ENCODE data around the gene DUS1L. TPM values are rescaled to one million over a fixed set of nuclear protein-coding genes. Genes with fewer than 3 reads are reported as not detected.
A peak's percentile ranks its signal among the peaks of the same experiment; 100 is the strongest.

The DUS1L gene
- total RNA-seq, 5 donors from 2014 or later (not counting 1 experiment from before 2014, with no cell fraction given): 137 to 186 (median 177) TPM

- no peak overlapping the region for H3K27ac ChIP-seq (ENCODE audit: low read length)
- H3K4me1 ChIP-seq (ENCODE audit: control insufficient read depth in 1 of 2, extremely low read depth in 1 of 2, insufficient read depth in 2 of 2, low read length in 2 of 2): peaks cover 10 to 28% of the 10 kb centered on the region in 2 experiments
- under 1% methylated on average over 36 of the region's 36 CpGs for WGBS (ENCODE audit: insufficient coverage)
- Mint-ChIP-seq H3K4me1 (peaks cover 4 to 13% (median 10%) of the 10 kb centered on the region in 3 donors), H3K36me3 (peaks cover 4% of the 10 kb centered on the region), H3K27me3 (no peaks in the 10 kb centered on the region), H3K27ac (no peak overlapping the region), H3K4me3 (peak overlapping the region; percentile 50 to 59 (median 55)), H3K9me3 (no peaks in the 10 kb centered on the region)
- peak in 2 of 35 experiments; percentile 22 to 26 for DNase-seq
- no peaks in the 10 kb centered on the region for H3K27me3 ChIP-seq (replicated peaks in 1 of 2; ENCODE audit: control insufficient read depth in 2 of 2, extremely low read depth in 1 of 2, insufficient read depth in 2 of 2, low read length in 1 of 2)
- no peaks in the 10 kb centered on the region for H3K9me3 ChIP-seq
- CTCF ChIA-PET: interaction anchor here in 1 of 2 donors (0.7 to 1.0 kb wide), 2 partner anchors 70 to 71 kb away, joined by 3 to 4 read pairs; no protein-coding TSS in a partner anchor
- H3K36me3 ChIP-seq (ENCODE audit: control insufficient read depth in 2 of 2, extremely low read depth in 1 of 2, insufficient read depth in 1 of 2, low read length in 1 of 2): peaks cover 22 to 27% of the 10 kb centered on the region in 2 donors
- peak in 1 of 4 experiments; percentile 2 for ATAC-seq (replicated peaks in 1 of 4)
- POLR2A ChIA-PET: no interaction called here
- H3K4me3 ChIP-seq (ENCODE audit: control insufficient read depth in 1 of 2, extremely low read depth in 1 of 2, low read length in 1 of 2): peak overlapping the region; percentile 45 to 57
Observed at GRCh38 chr17:82097919-82098168, 32.2 kb upstream of the DUS1L start.

- H3K4me1 Mint-ChIP-seq: peaks cover 4 to 13% (median 10%) of the 10 kb centered on the region in 3 donors
- H3K27me3 ChIP-seq (replicated peaks in 1 of 2; ENCODE audit: control insufficient read depth in 2 of 2, extremely low read depth in 1 of 2, insufficient read depth in 2 of 2, low read length in 1 of 2): no peaks in the 10 kb centered on the region
- no peaks in the 10 kb centered on the region for H3K9me3 Mint-ChIP-seq
- DNase-seq: peak in 5 of 35 experiments; percentile 15 to 40 (median 25)
- under 1% methylated on average over 70 of the region's 77 CpGs for WGBS (ENCODE audit: insufficient coverage)
- peak overlapping the region; percentile 45 to 57 for H3K4me3 ChIP-seq (ENCODE audit: control insufficient read depth in 1 of 2, extremely low read depth in 1 of 2, low read length in 1 of 2)
- ATAC-seq (replicated peaks in 1 of 4): peak in 2 of 4 experiments; percentile 3 to 4
- H3K36me3 Mint-ChIP-seq: peaks cover 4% of the 10 kb centered on the region
- H3K4me1 ChIP-seq (ENCODE audit: control insufficient read depth in 1 of 2, extremely low read depth in 1 of 2, insufficient read depth in 2 of 2, low read length in 2 of 2): peaks cover 10 to 28% of the 10 kb centered on the region in 2 experiments
- H3K9me3 ChIP-seq: no peaks in the 10 kb centered on the region
- peak overlapping the region; percentile 7 for H3K27ac ChIP-seq (ENCODE audit: low read length)
- H3K27ac Mint-ChIP-seq: no peak overlapping the region
- H3K36me3 ChIP-seq (ENCODE audit: control insufficient read depth in 2 of 2, extremely low read depth in 1 of 2, insufficient read depth in 1 of 2, low read length in 1 of 2): peaks cover 22 to 31% of the 10 kb centered on the region in 2 donors
- H3K4me3 Mint-ChIP-seq: peak overlapping the region; percentile 58 to 67 (median 64)
- H3K27me3 Mint-ChIP-seq: no peaks in the 10 kb centered on the region
- ChIA-PET CTCF (interaction anchor here in 1 of 2 donors (0.7 to 1.0 kb wide), 2 partner anchors 69 to 71 kb away, joined by 3 to 4 read pairs; no protein-coding TSS in a partner anchor), POLR2A (no interaction called here)
Observed at GRCh38 chr17:82097184-82097918, 31.7 kb upstream of the DUS1L start.

- peak overlapping the region; percentile 45 to 57 for H3K4me3 ChIP-seq (ENCODE audit: control insufficient read depth in 1 of 2, extremely low read depth in 1 of 2, low read length in 1 of 2)
- 76% methylated on average over 4 of the region's 8 CpGs for WGBS (ENCODE audit: insufficient coverage)
- peaks cover 25 to 37% of the 10 kb centered on the region in 2 donors for H3K36me3 ChIP-seq (ENCODE audit: control insufficient read depth in 2 of 2, extremely low read depth in 1 of 2, insufficient read depth in 1 of 2, low read length in 1 of 2)
- ATAC-seq (replicated peaks in 1 of 4) (no peak), DNase-seq (peak in 1 of 35 experiments; percentile 18)
- H3K4me1 ChIP-seq (ENCODE audit: control insufficient read depth in 1 of 2, extremely low read depth in 1 of 2, insufficient read depth in 2 of 2, low read length in 2 of 2): peaks cover 10 to 28% of the 10 kb centered on the region in 2 experiments
- no peaks in the 10 kb centered on the region for H3K9me3 Mint-ChIP-seq
- H3K36me3 Mint-ChIP-seq: peaks cover 4% of the 10 kb centered on the region
- no peaks in the 10 kb centered on the region for H3K9me3 ChIP-seq
- H3K4me1 Mint-ChIP-seq: peaks cover 4 to 13% (median 10%) of the 10 kb centered on the region in 3 donors
- ChIA-PET CTCF (no interaction called here), POLR2A (no interaction called here)
- no peak overlapping the region for H3K27ac Mint-ChIP-seq
- H3K27ac ChIP-seq (ENCODE audit: low read length): peak overlapping the region; percentile 7
- no peaks in the 10 kb centered on the region for H3K27me3 ChIP-seq (replicated peaks in 1 of 2; ENCODE audit: control insufficient read depth in 2 of 2, extremely low read depth in 1 of 2, insufficient read depth in 2 of 2, low read length in 1 of 2)
- peak overlapping the region; percentile 58 to 67 (median 64) for H3K4me3 Mint-ChIP-seq
- no peaks in the 10 kb centered on the region for H3K27me3 Mint-ChIP-seq
Observed at GRCh38 chr17:82096709-82097183, 31.1 kb upstream of the DUS1L start.

GRCh38 chr17:82095777-82096708 lies 30.4 kb upstream of the DUS1L start:
- DNase-seq (no peak), ATAC-seq (replicated peaks in 1 of 4) (no peak)
- Histone ChIP-seq H3K9me3 (no peaks in the 10 kb centered on the region), H3K4me3 (ENCODE audit: control insufficient read depth in 1 of 2, extremely low read depth in 1 of 2, low read length in 1 of 2) (no peak overlapping the region), H3K27ac (ENCODE audit: low read length) (no peak overlapping the region), H3K36me3 (ENCODE audit: control insufficient read depth in 2 of 2, extremely low read depth in 1 of 2, insufficient read depth in 1 of 2, low read length in 1 of 2) (peaks cover 26 to 42% of the 10 kb centered on the region in 2 donors), H3K27me3 (replicated peaks in 1 of 2; ENCODE audit: control insufficient read depth in 2 of 2, extremely low read depth in 1 of 2, insufficient read depth in 2 of 2, low read length in 1 of 2) (no peaks in the 10 kb centered on the region), H3K4me1 (ENCODE audit: control insufficient read depth in 1 of 2, extremely low read depth in 1 of 2, insufficient read depth in 2 of 2, low read length in 2 of 2) (peaks cover 10 to 28% of the 10 kb centered on the region in 2 experiments)
- Mint-ChIP-seq H3K4me3 (peak overlapping the region; percentile 56 to 67 (median 61)), H3K36me3 (peaks cover 4% of the 10 kb centered on the region), H3K4me1 (peaks cover 4 to 13% (median 10%) of the 10 kb centered on the region in 3 donors), H3K9me3 (no peaks in the 10 kb centered on the region), H3K27ac (no peak overlapping the region), H3K27me3 (no peaks in the 10 kb centered on the region)
- WGBS (ENCODE audit: insufficient coverage): 96% methylated on average over 34 of the region's 35 CpGs
- CTCF ChIA-PET: no interaction called here
- POLR2A ChIA-PET: interaction anchor here in 1 of 2 donors (0.6 to 0.7 kb wide), 3 partner anchors 18 to 63 kb away, joined by 3 to 4 read pairs (median 4); no protein-coding TSS in a partner anchor

GRCh38 chr17:82094931-82095776 lies 29.6 kb upstream of the DUS1L start:
- no peak overlapping the region for H3K4me3 ChIP-seq (ENCODE audit: control insufficient read depth in 1 of 2, extremely low read depth in 1 of 2, low read length in 1 of 2)
- peaks cover 4% of the 10 kb centered on the region for H3K36me3 Mint-ChIP-seq
- no peak overlapping the region for H3K27ac Mint-ChIP-seq
- peaks cover 4 to 13% (median 10%) of the 10 kb centered on the region in 3 donors for H3K4me1 Mint-ChIP-seq
- H3K27me3 Mint-ChIP-seq: no peaks in the 10 kb centered on the region
- H3K9me3 Mint-ChIP-seq: no peaks in the 10 kb centered on the region
- 94% methylated on average over 31 of the region's 37 CpGs for WGBS (ENCODE audit: insufficient coverage)
- peaks cover 25 to 51% of the 10 kb centered on the region in 2 donors for H3K36me3 ChIP-seq (ENCODE audit: control insufficient read depth in 2 of 2, extremely low read depth in 1 of 2, insufficient read depth in 1 of 2, low read length in 1 of 2)
- DNase-seq: no peak
- peaks cover 10 to 28% of the 10 kb centered on the region in 2 experiments for H3K4me1 ChIP-seq (ENCODE audit: control insufficient read depth in 1 of 2, extremely low read depth in 1 of 2, insufficient read depth in 2 of 2, low read length in 2 of 2)
- no peaks in the 10 kb centered on the region for H3K9me3 ChIP-seq
- CTCF ChIA-PET: no interaction called here
- peak overlapping the region in 2 of 3 donors; percentile 47 to 61 for H3K4me3 Mint-ChIP-seq
- no peak overlapping the region for H3K27ac ChIP-seq (ENCODE audit: low read length)
- ATAC-seq (replicated peaks in 1 of 4): no peak
- POLR2A ChIA-PET: interaction anchor here in 1 of 2 donors (0.6 to 0.7 kb wide), 2 partner anchors 17 to 64 kb away, joined by 3 to 4 read pairs; no protein-coding TSS in a partner anchor
- no peaks in the 10 kb centered on the region for H3K27me3 ChIP-seq (replicated peaks in 1 of 2; ENCODE audit: control insufficient read depth in 2 of 2, extremely low read depth in 1 of 2, insufficient read depth in 2 of 2, low read length in 1 of 2)
